ENCODE data around the gene ADGRV1. TPM values are rescaled to one million over a fixed set of nuclear protein-coding genes. Genes with fewer than 3 reads are reported as not detected.

Gene ADGRV1
- total and polyA plus RNA-seq, 3 donors from 2014 or later = 10.8 to 18.0 (median 12.6) TPM

- 86 to 91% methylated on average over 6 of the region's 6 CpGs for WGBS, 2 donors
- Histone ChIP-seq H3K4me3 (no peak overlapping the region), H3K4me1 (no peaks in the 10 kb centered on the region), H3K9me3 (no peaks in the 10 kb centered on the region), H3K27me3 (no peaks in the 10 kb centered on the region), H3K27ac (no peak overlapping the region), H3K36me3 (ENCODE audit: low read depth, missing control alignments) (no peaks in the 10 kb centered on the region)
- no peak for DNase-seq
- TF ChIP-seq CTCF (IDR thresholded peaks at IDR 0.05) = no peak
- no peak for TF ChIP-seq POLR2A (IDR thresholded peaks at IDR 0.05)
- intact Hi-C loops (cut with DNase I; ENCODE audit: low total_unique reads) = no loop called here
Measured at GRCh38 chr5:90955001-90955635, 396.5 kb downstream of the ADGRV1 start.

- 57 to 60% methylated on average over 4 of the region's 4 CpGs for WGBS, 2 donors
- Histone ChIP-seq H3K27ac (no peak overlapping the region), H3K9me3 (no peaks in the 10 kb centered on the region), H3K4me3 (no peak overlapping the region), H3K36me3 (ENCODE audit: low read depth, missing control alignments) (no peaks in the 10 kb centered on the region), H3K4me1 (no peaks in the 10 kb centered on the region), H3K27me3 (no peaks in the 10 kb centered on the region)
- DNase-seq = no peak
- intact Hi-C loops (cut with DNase I; ENCODE audit: low total_unique reads) = no loop called here
- no peak for TF ChIP-seq POLR2A (IDR thresholded peaks at IDR 0.05)
- TF ChIP-seq CTCF (IDR thresholded peaks at IDR 0.05) = no peak
Measured at GRCh38 chr5:90956511-90957097, 398.0 kb downstream of the ADGRV1 start.

GRCh38 chr5:90957906-90958305, 399.3 kb downstream of the ADGRV1 start:
- H3K4me1 ChIP-seq = no peaks in the 10 kb centered on the region
- no peak for DNase-seq
- no peak overlapping the region for H3K27ac ChIP-seq
- no peaks in the 10 kb centered on the region for H3K27me3 ChIP-seq
- TF ChIP-seq POLR2A (IDR thresholded peaks at IDR 0.05) (no peak), CTCF (IDR thresholded peaks at IDR 0.05) (no peak)
- no peak overlapping the region for H3K4me3 ChIP-seq
- no peaks in the 10 kb centered on the region for H3K9me3 ChIP-seq
- H3K36me3 ChIP-seq (ENCODE audit: low read depth, missing control alignments) = no peaks in the 10 kb centered on the region
- intact Hi-C loops (cut with DNase I; ENCODE audit: low total_unique reads) = no loop called here

GRCh38 chr5:90959262-90959661, 400.7 kb downstream of the ADGRV1 start:
- intact Hi-C loops (cut with DNase I; ENCODE audit: low total_unique reads) = no loop called here
- H3K27ac ChIP-seq = no peak overlapping the region
- DNase-seq = no peak

More at GRCh38 chr5:90959262-90959661, 400.7 kb downstream of the ADGRV1 start:
- no peaks in the 10 kb centered on the region for H3K27me3 ChIP-seq
- TF ChIP-seq CTCF (IDR thresholded peaks at IDR 0.05) (no peak), POLR2A (IDR thresholded peaks at IDR 0.05) (no peak)
- H3K9me3 ChIP-seq = no peaks in the 10 kb centered on the region
- no peaks in the 10 kb centered on the region for H3K36me3 ChIP-seq (ENCODE audit: low read depth, missing control alignments)
- H3K4me1 ChIP-seq = no peaks in the 10 kb centered on the region
- no peak overlapping the region for H3K4me3 ChIP-seq
